Measurements from ENCODE around the gene ALDH1L1.

ALDH1L1 gene

GRCh38 chr3:126135071-126135405, 45.3 kb downstream of the ALDH1L1 start:
- TF ChIP-seq BACH2 (CRISPR knock-in tag; IDR thresholded peaks at IDR 0.05; ENCODE audit: borderline replicate concordance) (no peak), ZNF70 (CRISPR knock-in tag; IDR thresholded peaks at IDR 0.05) (no peak), CSDC2 (CRISPR knock-in tag; IDR thresholded peaks at IDR 0.05) (no peak), ISL1 (CRISPR knock-in tag; IDR thresholded peaks at IDR 0.05) (no peak), CSRNP3 (CRISPR knock-in tag; IDR thresholded peaks at IDR 0.05) (no peak), PPARA (CRISPR knock-in tag; IDR thresholded peaks at IDR 0.05; ENCODE audit: borderline replicate concordance) (no peak), POU6F1 (CRISPR knock-in tag; IDR thresholded peaks at IDR 0.05; ENCODE audit: borderline replicate concordance, low read depth) (no peak), ZC3H10 (CRISPR knock-in tag; IDR thresholded peaks at IDR 0.05) (no peak), ZFP30 (CRISPR knock-in tag; IDR thresholded peaks at IDR 0.05) (no peak), ZNF565 (CRISPR knock-in tag; conservative IDR thresholded peaks at IDR 0.05; ENCODE audit: low read depth) (no peak), RARB (CRISPR knock-in tag; IDR thresholded peaks at IDR 0.05) (no peak), ESRRG (CRISPR knock-in tag; IDR thresholded peaks at IDR 0.05) (no peak), ZFP3 (CRISPR knock-in tag; IDR thresholded peaks at IDR 0.05) (no peak), CREB5 (CRISPR knock-in tag; IDR thresholded peaks at IDR 0.05; ENCODE audit: low read depth) (no peak), TCF4 (CRISPR knock-in tag; IDR thresholded peaks at IDR 0.05; ENCODE audit: borderline replicate concordance) (no peak), PATZ1 (CRISPR knock-in tag; IDR thresholded peaks at IDR 0.05; ENCODE audit: borderline replicate concordance) (no peak), TOX (CRISPR knock-in tag; IDR thresholded peaks at IDR 0.05; ENCODE audit: borderline replicate concordance) (no peak), ARNTL (CRISPR knock-in tag; IDR thresholded peaks at IDR 0.05; ENCODE audit: borderline replicate concordance, low read depth) (no peak)
- no peak for ATAC-seq

GRCh38 chr3:126134219-126134975, 46.0 kb downstream of the ALDH1L1 start:
- peak; percentile 93 for ATAC-seq
- TF ChIP-seq ZC3H10 (CRISPR knock-in tag; IDR thresholded peaks at IDR 0.05) (no peak), ESRRG (CRISPR knock-in tag; IDR thresholded peaks at IDR 0.05) (no peak), CSDC2 (CRISPR knock-in tag; IDR thresholded peaks at IDR 0.05) (no peak), POU6F1 (CRISPR knock-in tag; IDR thresholded peaks at IDR 0.05; ENCODE audit: borderline replicate concordance, low read depth) (no peak), ISL1 (CRISPR knock-in tag; IDR thresholded peaks at IDR 0.05) (no peak), RARB (CRISPR knock-in tag; IDR thresholded peaks at IDR 0.05) (no peak), OSR1 (CRISPR knock-in tag; IDR thresholded peaks at IDR 0.05) (no peak), CSRNP3 (CRISPR knock-in tag; IDR thresholded peaks at IDR 0.05) (no peak), TSHZ2 (CRISPR knock-in tag; IDR thresholded peaks at IDR 0.05) (no peak), PPARA (CRISPR knock-in tag; IDR thresholded peaks at IDR 0.05; ENCODE audit: borderline replicate concordance) (no peak), ZFP3 (CRISPR knock-in tag; IDR thresholded peaks at IDR 0.05) (no peak), ZNF565 (CRISPR knock-in tag; conservative IDR thresholded peaks at IDR 0.05; ENCODE audit: low read depth) (no peak), ZNF8 (CRISPR knock-in tag; IDR thresholded peaks at IDR 0.05) (no peak), TCF4 (CRISPR knock-in tag; IDR thresholded peaks at IDR 0.05; ENCODE audit: borderline replicate concordance) (no peak), GLIS3 (CRISPR knock-in tag; IDR thresholded peaks at IDR 0.05) (no peak), ZNF70 (CRISPR knock-in tag; IDR thresholded peaks at IDR 0.05) (no peak)

Measured in SK-N-SH treated with all-trans-retinoic acid at 6 μM for 48 hours (cell line).